SK-N-SH treated with all-trans-retinoic acid at 6 μM for 48 hours (cell line): Measurements from ENCODE around the gene MTAP.

Experiments
- ATAC-seq: fragments of 200-7000 bp; cut with Tn5 transposase; 3 replicates; pipeline ENCODE4 v1.9.1; 2020; ENCODE audit warnings: mild to moderate bottlenecking, moderate library complexity
- ARNTL ChIP-seq: fragments of 450-650 bp; formaldehyde crosslinking; IDR thresholded peaks from 2 replicates; pipeline ENCODE4 v1.5.0; 2020; ENCODE audit warnings: low read depth, mild to moderate bottlenecking, moderate library complexity, borderline replicate concordance
- BACH2 ChIP-seq: fragments of 250-450 bp; sonication (Bioruptor Pico); IDR thresholded peaks from 2 replicates; pipeline ENCODE4 v1.9.0; 2021; ENCODE audit warnings: mild to moderate bottlenecking, borderline replicate concordance
- CREB5 ChIP-seq: fragments of 250-450 bp; sonication (Bioruptor Pico); IDR thresholded peaks from 2 replicates; pipeline ENCODE4 v1.5.1; 2020; ENCODE audit warnings: low read depth, mild to moderate bottlenecking, moderate library complexity
- CSDC2 ChIP-seq: fragments of 250-450 bp; sonication (Bioruptor Pico); IDR thresholded peaks from 2 replicates; pipeline ENCODE4 v1.5.0; 2020; ENCODE audit warnings: mild to moderate bottlenecking, moderate library complexity
- CSRNP3 ChIP-seq: fragments of 250-450 bp; sonication (Bioruptor Pico); IDR thresholded peaks from 2 replicates; pipeline ENCODE4 v1.5.1; 2021; ENCODE audit warnings: mild to moderate bottlenecking, moderate library complexity
- ESRRG ChIP-seq: fragments of 250-450 bp; sonication (Bioruptor Pico); IDR thresholded peaks from 2 replicates; pipeline ENCODE4 v1.6.1; 2021; ENCODE audit warnings: mild to moderate bottlenecking
- GLIS3 ChIP-seq: fragments of 250-450 bp; sonication (Bioruptor Pico); IDR thresholded peaks from 2 replicates; pipeline ENCODE4 v1.5.0; 2020; ENCODE audit warnings: mild to moderate bottlenecking, moderate library complexity
- OSR1 ChIP-seq: fragments of 250-450 bp; sonication (Bioruptor Pico); IDR thresholded peaks from 2 replicates; pipeline ENCODE4 v1.8.0; 2022; ENCODE audit warnings: moderate library complexity, mild to moderate bottlenecking, inconsistent platforms
- POU6F1 ChIP-seq: fragments of 250-450 bp; sonication (Bioruptor Pico); IDR thresholded peaks from 2 replicates; pipeline ENCODE4 v1.8.0; 2021; ENCODE audit warnings: low read depth, mild to moderate bottlenecking, moderate library complexity, borderline replicate concordance
- PPARA ChIP-seq: fragments of 250-450 bp; sonication (Bioruptor Pico); IDR thresholded peaks from 2 replicates; pipeline ENCODE4 v1.5.0; 2020; ENCODE audit warnings: mild to moderate bottlenecking, borderline replicate concordance
- SNAI2 ChIP-seq: fragments of 250-450 bp; sonication (Bioruptor Pico); IDR thresholded peaks from 2 replicates; pipeline ENCODE4 v1.5.0; 2020; ENCODE audit warnings: mild to moderate bottlenecking, moderate library complexity
- TCF4 ChIP-seq: fragments of 250-450 bp; sonication (Bioruptor Pico); IDR thresholded peaks from 2 replicates; pipeline ENCODE4 v1.8.0; 2021; ENCODE audit warnings: mild to moderate bottlenecking, moderate library complexity, borderline replicate concordance
- TOX ChIP-seq: fragments of 250-450 bp; sonication (Bioruptor Pico); IDR thresholded peaks from 2 replicates; pipeline ENCODE4 v1.8.0; 2021; ENCODE audit warnings: mild to moderate bottlenecking, moderate library complexity, borderline replicate concordance
- TSHZ2 ChIP-seq: fragments of 250-450 bp; sonication (Bioruptor Pico); IDR thresholded peaks from 2 replicates; pipeline ENCODE4 v1.5.0; 2020; ENCODE audit warnings: mild to moderate bottlenecking, moderate library complexity
- ZC3H10 ChIP-seq: fragments of 250-450 bp; sonication (Bioruptor Pico); IDR thresholded peaks from 2 replicates; pipeline ENCODE4 v1.5.1; 2021; ENCODE audit warnings: mild to moderate bottlenecking, moderate library complexity
- ZFP3 ChIP-seq: fragments of 250-450 bp; sonication (Bioruptor Pico); IDR thresholded peaks from 2 replicates; pipeline ENCODE4 v1.5.0; 2020; ENCODE audit warnings: mild to moderate bottlenecking, moderate library complexity
- ZFP30 ChIP-seq: fragments of 450-650 bp; formaldehyde crosslinking; IDR thresholded peaks from 2 replicates; pipeline ENCODE4 v1.5.0; 2022; ENCODE audit warnings: mild to moderate bottlenecking, moderate library complexity
- ZNF565 ChIP-seq: fragments of 450-650 bp; formaldehyde crosslinking; conservative IDR thresholded peaks from 2 replicates; pipeline ENCODE4 v1.5.0; 2020; ENCODE audit warnings: low read depth, mild to moderate bottlenecking, moderate library complexity
- ZNF70 ChIP-seq: fragments of 450-650 bp; formaldehyde crosslinking; IDR thresholded peaks from 2 replicates; pipeline ENCODE4 v1.5.0; 2020; ENCODE audit warnings: mild to moderate bottlenecking, moderate library complexity
- ZNF8 ChIP-seq: fragments of 450-650 bp; formaldehyde crosslinking; IDR thresholded peaks from 2 replicates; pipeline ENCODE4 v1.5.0; 2020; ENCODE audit warnings: mild to moderate bottlenecking, moderate library complexity

The MTAP gene

GRCh38 chr9:21840647-21841046 is 38.2 kb downstream of the MTAP start:
- TF ChIP-seq CREB5 (CRISPR knock-in tag) (no peak), TCF4 (CRISPR knock-in tag) (no peak), PPARA (CRISPR knock-in tag) (no peak), ZNF8 (no peak), CSDC2 (CRISPR knock-in tag) (no peak), ESRRG (no peak), TSHZ2 (CRISPR knock-in tag) (no peak), OSR1 (CRISPR knock-in tag) (no peak), ARNTL (CRISPR knock-in tag) (no peak), GLIS3 (CRISPR knock-in tag) (no peak), ZFP30 (CRISPR knock-in tag) (no peak), ZNF565 (CRISPR knock-in tag) (no peak), SNAI2 (CRISPR knock-in tag) (no peak), ZFP3 (CRISPR knock-in tag) (no peak), BACH2 (CRISPR knock-in tag) (no peak), POU6F1 (CRISPR knock-in tag) (no peak), ZNF70 (CRISPR knock-in tag) (no peak), CSRNP3 (no peak)
- no peak for ATAC-seq

GRCh38 chr9:21841133-21841532 is 38.7 kb downstream of the MTAP start:
- TF ChIP-seq ZNF565 (CRISPR knock-in tag) (no peak), TOX (no peak), ZC3H10 (no peak), SNAI2 (CRISPR knock-in tag) (no peak), POU6F1 (CRISPR knock-in tag) (no peak), ZFP3 (CRISPR knock-in tag) (no peak), ESRRG (no peak)
- TF ChIP-seq, all 23 proteins: peak for 0
- no peak for ATAC-seq

GRCh38 chr9:21848615-21849014 is 46.2 kb downstream of the MTAP start:
- ATAC-seq = no peak
- no peak for TF ChIP-seq CSRNP3
- TF ChIP-seq TCF4 (CRISPR knock-in tag) = no peak
- TF ChIP-seq SNAI2 (CRISPR knock-in tag) = no peak
- no peak for TF ChIP-seq ARNTL (CRISPR knock-in tag)
- TF ChIP-seq PPARA (CRISPR knock-in tag) = no peak
- TF ChIP-seq BACH2 (CRISPR knock-in tag) = no peak
- no peak for TF ChIP-seq CREB5 (CRISPR knock-in tag)
